ENCODE data around the gene POLR1B.
"Not testable (repeated sequence)": the region's sequence is repeated elsewhere in the genome, so short reads cannot be mapped to it uniquely, and the experiment has no call there.

Gene POLR1B

DNA sequence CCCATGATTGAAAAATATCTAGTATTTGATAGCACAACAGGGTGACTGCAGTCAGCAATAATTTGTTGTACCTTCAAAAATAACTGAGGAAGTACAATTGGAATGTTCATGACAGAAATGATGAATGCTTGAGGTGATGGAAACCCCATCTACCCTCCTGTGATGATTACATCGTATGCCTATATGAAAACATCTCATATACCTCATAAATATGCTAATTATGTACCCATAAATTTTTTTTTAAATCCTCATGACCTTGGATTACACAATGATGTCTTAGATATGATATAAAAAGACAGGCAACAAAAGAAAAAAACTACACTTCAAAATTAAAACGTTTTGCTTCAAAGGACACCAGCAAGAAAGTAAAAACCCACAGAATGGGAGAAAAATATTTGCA lies 1.4 kb upstream of the POLR1B start:
- no peak for DNase-seq (ENCODE audit: low spot score)

DNA sequence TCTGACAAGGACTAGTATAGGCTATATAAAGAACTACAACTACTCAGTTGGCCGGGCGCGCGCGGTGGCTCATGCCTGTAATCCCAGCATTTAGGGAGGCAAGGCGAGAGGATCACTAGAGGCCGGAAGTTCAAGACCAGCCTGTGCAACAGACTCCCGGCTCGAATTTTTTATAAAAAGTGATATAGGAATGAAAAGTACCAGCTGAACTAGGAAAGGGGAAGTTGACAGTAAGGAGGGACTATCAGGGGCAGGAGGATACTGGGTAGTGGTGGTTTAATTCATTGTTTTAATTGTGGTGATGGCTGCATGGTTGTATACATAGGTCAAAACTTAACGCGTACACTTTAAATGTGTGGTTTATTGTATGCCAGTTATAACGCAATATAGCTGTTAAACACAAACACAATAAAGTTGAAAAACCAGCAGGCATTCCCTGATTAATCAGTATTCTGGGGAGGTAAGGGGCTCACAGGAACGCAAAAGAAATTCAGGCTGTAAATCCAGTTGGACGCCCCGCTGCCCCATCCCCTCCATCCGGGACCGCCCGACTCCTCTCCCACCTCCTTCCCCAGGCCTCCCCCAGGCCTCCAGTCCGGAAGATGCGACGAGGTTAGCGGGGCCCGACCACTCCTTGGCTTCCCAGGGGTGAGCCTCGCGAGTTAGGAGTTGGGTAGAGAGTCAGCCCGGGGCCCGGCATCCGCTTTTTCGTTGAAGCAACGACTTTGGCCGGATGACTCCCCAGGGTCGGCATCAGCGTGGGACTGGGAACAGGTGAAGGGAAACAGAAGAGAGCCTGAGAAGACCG lies 746 bp upstream of the POLR1B start:
- peak; percentile 52 for DNase-seq (ENCODE audit: low spot score)

DNA sequence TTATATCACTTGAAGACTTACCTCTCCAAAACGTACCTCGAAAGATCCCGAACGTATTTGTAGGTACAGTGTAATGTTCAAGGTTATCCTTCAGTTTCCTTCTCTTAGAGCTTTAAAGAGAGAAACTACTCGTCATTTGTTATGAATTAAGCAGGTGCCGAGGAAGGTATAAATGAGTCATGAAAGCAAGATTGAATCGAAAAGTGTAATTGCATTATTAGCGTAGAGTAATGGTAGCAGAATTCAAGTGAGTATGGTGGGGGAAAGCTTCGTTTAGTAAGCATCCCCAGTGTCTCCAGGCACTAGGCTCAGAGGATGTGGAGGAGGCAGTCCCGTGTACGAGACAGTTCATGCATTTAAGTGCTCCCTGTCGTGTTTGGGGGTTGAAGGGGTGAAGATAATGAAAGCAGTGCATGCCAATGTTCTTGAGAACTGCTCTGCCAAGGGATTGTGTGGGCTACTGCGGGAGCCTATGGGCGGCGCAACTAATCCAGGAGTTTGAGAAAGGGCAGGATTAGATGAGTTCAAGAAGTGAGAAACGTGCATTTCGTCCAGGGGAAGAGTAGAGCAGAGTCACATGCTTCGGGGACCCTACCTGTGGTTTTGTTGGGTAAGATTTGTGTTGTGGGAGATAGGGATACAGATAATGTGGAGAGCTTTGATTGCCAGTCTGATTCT lies 858 bp downstream of the POLR1B start:
- DNase-seq (ENCODE audit: low spot score): peak; percentile 15

DNA sequence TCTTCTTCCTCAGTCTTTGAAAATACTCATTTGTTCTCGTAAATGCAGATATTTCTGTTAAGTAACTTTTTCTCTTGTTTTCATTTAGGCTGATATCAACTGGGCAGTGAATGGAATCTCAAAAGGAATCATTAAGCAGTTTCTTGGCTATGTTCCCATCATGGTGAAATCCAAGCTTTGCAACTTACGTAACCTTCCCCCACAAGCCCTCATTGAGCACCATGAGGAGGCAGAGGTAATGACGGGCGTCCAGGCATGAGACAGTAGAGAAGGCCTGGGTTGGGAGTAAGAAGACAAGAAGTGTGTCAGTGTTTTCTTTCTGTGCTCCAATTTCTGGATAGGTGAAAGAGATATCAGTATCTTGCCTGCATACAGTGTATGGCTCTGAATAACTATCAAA lies 5.1 kb downstream of the POLR1B start:
- DNase-seq (ENCODE audit: low spot score): no peak

DNA sequence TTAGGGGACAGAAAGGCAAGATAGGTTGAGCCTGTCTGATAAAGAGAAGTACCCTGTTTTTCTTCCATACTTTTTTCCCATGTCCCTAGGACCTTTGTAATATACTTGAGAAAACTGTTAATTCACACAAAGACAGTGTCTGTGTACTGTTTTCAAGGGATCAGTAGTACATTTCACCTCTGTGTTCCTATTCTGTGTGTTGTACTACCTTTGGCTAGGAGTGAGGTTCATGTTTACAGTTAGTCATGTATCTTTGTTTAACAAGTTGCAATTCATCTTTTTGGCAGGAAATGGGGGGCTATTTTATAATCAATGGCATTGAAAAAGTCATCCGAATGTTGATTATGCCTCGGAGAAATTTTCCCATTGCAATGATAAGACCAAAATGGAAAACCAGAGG lies 6.7 kb downstream of the POLR1B start:
- DNase-seq (ENCODE audit: low spot score): no peak

DNA sequence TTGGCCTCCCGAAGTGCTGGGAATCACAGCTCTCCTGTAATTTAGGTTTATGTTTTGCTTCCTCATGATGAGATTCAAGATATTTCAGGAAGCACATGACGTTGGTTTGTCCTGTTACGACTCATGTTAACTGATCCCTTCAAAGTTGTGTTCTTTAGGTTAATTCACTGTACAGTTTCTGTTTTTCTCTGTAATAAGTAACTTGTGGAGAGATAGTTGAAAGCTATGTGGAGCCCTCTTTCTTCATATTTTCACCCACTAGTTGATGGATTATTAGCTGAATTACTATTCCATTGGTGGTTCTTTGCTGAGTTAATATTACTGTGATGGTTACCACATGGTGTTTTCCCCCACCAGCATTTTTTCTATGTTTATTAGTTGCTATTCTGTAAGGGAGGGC lies 23.8 kb downstream of the POLR1B start:
- no peak for DNase-seq (ENCODE audit: low spot score)

DNA sequence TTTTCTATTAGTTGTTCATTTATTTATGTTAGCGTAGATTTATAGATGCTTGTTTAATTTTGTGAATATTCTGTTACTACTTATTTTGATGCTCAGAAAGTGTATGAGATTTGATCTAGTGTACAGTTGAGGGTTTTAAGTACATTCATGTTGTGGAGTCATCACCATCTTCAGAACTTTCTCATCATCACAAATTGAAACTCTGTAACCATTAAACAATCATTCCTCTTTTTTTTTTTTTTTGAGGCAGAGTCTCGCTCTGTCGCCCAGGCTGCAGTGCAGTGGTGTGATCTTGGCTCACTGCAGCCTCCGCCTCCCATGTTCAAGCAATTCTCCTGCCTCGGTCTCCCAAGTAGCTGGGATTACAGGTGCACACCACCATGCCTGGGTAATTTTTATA lies 24.2 kb downstream of the POLR1B start:
- not testable (repeated sequence) for DNase-seq (ENCODE audit: low spot score)

DNA sequence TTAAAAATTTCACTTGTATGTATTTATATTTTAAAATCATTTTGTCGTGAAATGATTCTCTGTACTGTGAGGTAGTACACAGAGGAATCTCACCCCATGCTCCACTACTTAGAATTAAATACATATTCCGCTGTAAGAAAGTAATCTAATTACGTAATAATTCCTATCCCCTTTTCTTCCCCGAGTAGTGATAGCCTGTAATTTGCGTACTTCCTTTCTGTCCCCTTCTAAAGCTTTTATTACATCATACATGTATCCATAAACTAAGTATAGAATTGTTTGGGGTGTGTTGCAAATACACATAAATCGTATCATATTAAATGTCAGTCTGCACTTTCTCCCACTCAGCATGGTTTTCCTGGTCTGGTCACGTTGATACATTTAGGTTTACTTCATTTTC lies 29.7 kb downstream of the POLR1B start:
- DNase-seq (ENCODE audit: low spot score): no peak

DNA sequence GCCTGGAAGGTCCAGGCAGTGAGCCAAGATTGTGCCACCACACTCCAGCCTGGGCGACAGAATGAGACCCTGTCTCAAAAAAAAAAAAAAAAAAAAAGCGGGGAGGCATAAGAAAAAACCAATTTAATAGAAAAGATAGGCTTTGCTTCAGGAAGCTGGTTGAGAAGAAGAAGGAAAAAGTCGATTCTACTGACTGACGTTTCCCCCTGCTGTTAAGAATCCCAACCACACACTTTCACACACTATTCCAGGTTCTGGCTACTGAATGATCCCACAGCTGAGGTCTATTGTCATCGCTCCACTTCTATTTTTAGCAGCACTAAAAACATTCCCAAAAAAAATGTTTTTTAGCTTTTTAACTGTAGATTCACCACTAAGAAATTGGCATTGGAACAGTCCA lies 35.5 kb downstream of the POLR1B start:
- no peak for DNase-seq (ENCODE audit: low spot score)

DNA sequence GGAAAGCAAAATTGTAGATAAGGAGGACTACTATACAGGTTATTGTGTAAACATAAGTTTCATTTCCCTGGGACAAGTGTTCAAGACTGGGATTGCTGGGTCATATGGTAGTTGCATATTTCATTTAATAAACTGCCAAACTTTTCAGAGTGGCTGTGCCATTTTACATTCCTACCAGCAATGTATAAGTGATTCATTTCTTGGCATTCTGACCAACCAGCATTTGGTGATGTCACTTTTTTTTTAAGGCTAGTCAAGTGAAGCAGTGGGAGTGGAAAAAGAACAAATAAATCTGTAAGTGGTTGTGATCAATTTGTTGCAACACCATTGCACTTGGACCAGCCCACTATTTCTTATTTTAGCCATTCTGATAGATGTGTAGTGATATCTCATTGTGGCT lies 37.0 kb downstream of the POLR1B start:
- DNase-seq (ENCODE audit: low spot score): no peak

DNA sequence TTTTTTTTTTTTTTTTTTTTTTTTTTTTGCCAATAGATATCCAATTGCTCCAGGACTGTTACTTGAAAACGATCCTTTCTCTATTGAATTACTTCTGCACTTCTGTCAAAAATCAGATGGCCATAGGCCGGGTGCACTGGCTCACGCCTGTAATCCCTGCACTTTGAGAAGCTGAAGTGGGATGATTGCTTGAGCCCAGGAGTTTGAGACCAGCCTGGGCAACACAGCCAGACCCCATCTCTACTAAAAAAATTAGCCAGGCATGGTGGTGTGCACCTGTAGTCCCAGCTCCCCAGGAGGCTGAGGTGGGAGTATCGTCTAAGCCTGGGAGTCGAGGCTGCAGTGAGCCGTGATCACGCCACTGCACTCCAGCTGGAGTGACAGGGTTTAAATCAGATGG lies 37.8 kb downstream of the POLR1B start:
- DNase-seq (ENCODE audit: low spot score): no peak

DNA sequence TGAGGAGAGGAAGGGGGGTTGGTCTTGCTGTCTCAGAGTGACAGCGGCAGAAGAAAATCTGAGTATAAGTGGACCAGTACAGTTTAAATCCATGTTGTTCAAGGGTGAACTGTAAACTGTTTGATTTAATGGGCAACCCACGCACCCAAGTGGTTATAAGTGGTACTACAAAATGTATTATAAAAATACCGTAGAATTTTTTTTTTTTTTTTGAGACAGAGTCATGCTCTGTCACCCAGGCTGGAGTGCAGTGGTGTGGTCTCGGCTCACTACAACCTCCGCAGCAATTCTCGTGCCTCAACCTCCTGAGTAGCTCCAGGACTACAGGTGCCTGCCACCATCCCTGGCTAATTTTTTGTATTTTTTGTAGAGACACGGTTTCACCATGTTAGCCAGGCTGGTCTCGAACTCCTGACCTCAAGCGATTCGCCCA lies 40.1 kb downstream of the POLR1B start:
- no peak for DNase-seq (ENCODE audit: low spot score)

DNA sequence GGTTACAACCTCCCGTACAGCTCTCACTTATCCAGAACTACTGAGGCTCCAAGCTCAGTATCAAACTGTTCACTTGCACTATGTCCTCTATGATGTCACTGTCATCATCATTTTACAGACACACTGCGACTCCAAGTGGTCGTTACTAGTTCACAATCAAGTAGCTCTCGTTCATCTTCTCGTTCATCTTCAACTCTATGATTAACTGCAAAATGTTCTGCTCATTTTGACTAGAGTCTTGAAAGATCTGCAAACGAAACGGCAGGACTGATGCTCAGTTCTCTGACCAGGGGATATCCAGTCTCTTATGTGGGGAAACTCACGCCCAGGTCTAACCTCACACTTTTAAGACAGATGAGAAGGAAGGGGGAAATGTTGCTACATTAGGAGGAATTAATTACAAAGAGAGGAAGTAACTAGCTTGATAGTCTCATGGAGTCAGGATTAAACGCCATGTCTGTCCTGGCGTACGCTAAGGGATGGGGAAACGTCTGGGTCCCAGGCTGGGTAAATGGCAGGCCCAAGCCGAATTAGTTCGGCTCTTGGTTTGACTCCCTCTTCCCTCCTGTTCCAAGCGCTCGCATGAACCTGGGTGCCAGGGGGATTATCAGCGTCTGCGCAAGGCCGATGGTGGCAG lies 41.4 kb downstream of the POLR1B start:
- DNase-seq (ENCODE audit: low spot score): no peak

DNA sequence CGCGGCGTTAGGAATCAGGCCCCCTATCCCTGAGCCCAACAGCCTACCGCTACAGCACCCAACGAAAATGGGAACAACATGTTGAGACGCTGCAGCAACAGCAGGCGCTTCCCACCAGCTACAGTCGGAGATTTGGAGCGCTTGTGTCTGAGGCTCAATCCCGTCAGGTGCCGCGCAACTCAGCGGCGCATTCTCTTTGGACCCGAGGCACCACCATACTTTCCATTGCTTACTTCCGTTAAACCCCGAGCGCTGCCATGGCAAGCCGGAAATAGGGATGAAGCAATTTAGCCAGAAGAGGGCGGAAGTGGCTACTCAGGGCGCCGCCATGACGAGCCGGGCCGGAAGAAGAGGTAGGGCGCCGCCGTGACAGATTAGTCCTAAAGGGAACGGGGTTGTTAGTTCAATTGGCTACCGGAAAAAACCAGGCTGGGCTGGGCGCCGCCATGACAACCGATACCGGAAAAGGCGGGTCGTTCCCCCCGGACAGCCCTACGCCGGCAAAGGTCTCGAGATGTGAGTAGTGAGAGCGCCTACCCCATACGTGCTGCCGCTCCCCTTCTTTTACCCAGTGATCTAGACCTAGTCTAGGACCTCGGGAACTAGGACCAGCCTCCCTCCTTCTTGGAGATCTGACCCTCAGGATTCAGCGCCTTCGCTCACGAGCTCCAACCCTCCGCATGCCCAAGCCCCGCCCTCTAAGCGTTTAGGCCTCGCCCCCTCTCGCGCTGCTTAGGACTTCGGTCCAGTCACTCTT lies 42.0 kb downstream of the POLR1B start, which contains the start of gene CHCHD5:
TSS of gene CHCHD5 (plus strand) at position 476 of the 757 bp plus-strand sequence. CDS start at position 515, 39 bp downstream.
- peak; percentile 65 for DNase-seq (ENCODE audit: low spot score)

DNA sequence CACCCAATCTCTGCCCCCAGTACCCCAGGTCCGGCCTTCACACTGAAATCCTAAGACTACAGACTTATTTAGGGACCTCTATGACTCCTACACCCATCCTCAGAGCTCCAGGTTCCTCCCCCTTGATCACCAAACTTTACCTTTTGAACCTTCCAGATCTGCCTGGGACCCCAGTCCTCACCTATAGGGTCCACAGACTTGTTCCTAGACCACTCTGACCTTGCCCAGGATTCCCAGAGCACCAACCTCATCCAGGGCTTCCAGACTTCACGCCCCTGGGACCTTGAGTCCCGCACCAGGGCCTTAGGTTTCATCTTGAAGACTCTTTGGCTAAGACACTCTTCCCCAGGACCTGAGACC lies 42.6 kb downstream of the POLR1B start:
- DNase-seq (ENCODE audit: low spot score): no peak

DNA sequence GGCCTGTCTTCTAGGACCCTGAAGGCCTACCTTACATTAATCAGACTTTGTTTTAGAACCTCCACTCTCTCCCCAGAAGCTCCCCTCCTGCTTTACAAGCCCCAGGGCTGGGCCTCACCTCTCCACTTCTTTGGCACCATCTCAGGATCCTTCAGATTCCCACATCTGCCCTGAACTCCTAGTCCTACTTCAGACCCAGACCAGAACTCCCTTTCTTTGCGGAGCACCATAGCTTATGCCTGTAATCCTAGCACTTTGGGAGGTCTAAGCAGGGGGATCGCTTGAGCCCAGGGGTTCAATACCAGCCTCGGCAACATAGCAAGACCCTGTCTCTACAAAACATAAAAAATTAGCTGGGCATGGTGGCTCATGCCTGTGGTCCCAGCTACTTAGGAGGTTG lies 43.1 kb downstream of the POLR1B start:
- DNase-seq (ENCODE audit: low spot score): no peak

DNA sequence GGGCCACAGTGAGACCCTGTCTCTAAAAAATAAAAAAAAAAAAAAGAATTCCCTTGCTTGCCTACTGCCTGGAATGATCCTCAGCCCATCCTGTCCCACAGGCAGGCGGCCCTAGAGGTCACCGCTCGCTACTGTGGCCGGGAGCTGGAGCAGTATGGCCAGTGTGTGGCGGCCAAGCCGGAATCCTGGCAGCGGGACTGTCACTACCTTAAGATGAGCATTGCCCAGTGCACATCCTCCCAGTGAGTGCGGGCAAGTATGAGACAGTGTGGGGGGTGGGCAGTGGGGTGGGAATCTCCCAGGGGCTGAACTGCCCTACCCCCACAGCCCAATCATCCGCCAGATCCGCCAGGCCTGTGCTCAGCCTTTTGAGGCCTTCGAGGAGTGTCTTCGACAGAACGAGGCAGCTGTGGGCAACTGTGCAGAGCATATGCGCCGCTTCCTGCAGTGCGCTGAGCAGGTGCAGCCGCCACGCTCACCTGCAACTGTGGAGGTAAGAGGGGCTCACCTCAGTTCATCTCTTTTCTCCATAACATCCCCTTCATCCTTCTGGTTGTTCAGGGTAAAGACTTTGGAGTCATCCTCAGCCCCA lies 43.7 kb downstream of the POLR1B start:
- DNase-seq (ENCODE audit: low spot score): no peak

DNA sequence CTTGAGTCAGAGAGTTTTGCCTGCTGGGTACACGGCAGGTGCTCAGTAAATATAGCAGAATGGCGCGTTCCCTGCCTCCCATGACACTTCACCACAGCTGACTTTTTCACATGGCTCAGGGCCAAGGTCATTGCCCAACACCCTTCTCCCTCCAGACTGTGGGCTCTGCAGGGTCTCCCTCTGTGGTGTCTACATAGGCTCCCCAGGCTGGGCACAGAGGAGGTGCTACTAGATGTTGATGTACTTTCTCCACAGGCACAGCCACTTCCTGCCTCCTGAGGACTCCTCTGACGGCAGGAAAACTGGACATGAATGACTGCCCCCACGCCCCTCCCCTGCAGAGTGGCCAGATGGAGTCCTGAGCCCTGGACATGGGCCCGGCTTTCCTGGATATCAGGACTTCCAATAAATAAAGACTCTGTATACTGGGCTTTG lies 46.4 kb downstream of the POLR1B start:
- no peak for DNase-seq (ENCODE audit: low spot score)

DNA sequence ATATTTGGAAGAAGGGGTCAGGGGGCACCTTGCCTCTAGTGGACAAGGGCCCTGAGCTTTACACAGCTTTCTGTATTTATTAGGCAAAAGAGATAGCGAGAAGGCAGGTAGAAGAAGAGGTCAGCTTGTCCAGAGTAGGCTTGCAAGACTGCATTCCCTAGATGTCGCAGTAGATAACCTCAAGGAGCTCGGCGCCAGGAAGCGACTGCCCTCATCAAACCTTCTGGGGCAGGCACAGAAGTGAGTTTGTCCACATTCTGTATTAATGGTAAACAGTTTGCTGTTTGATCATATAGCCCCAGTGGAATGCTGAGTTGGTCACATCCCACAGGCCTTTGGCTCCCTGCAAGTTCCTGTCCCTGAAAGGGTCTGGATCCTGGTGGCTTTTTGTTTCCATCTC lies 49.1 kb downstream of the POLR1B start:
- no peak for DNase-seq (ENCODE audit: low spot score)

DNA sequence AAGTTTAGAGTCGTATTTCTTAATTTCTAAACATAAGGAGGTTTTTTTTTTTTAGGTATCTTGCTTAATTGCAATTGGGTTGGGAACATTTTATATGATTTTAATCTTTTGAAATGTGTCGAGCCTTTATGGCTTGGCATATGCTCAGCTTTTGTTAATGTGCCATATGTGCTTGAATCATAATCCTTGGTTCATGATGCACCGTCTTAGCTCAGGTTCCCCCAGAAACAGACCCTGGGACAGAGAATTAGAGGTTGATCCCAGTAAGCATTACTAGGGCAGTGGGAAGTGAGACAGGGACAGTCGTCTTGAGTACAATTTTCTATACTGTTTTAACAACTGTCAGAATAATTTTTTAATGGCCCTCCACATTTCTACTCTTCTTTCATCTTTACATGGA lies 51.5 kb downstream of the POLR1B start:
- no peak for DNase-seq (ENCODE audit: low spot score)

DNA sequence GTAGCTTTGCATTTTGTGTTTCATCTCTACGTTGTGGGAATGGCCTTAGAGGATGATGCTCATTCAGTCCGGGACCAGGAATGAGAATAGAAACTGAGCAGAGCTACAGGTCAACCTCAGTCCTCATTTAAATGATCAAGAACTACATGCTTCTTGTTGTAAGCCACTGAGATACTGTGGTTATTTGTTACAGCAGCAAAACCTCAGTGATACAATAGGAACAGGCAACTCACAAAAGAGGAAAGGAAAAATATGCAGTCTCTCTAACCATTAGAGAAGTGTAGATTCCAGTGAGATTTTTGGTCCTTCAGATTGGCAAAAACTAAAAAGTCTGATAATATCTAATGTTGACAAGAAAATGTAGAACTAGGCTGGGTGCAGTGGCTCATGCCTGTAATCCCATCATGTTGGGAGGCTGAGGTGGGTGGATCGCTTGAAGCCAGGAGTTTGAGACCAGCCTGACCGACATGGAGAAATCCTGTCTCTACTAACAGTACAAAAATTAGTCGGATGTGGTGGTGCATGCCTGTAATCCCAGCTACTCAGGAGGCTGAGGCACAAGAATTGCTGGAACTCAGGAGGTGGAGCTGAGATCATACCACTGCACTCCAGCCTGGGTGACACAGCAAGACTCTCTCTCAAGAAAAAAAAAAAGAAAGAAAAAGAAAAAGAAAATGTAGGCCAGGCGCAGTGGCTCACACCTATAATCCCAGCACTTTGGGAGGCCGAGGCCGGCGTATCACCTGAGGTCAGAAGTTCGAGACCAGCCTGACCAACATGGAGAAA lies 55.5 kb downstream of the POLR1B start:
- no peak for DNase-seq (ENCODE audit: low spot score)
